ENCODE results near the gene GPD2. TPM values are rescaled to one million over a fixed set of nuclear protein-coding genes. Genes with fewer than 3 reads are reported as not detected.

GPD2 gene
- total RNA-seq, 1 donor from 2014 or later = 25.3 TPM

GRCh38 chr2:156411835-156412234, 24.3 kb upstream of the GPD2 start:
- no peak for TF ChIP-seq CTCF (conservative IDR thresholded peaks at IDR 0.05)
- DNase-seq (ENCODE audit: extremely low spot score, unreplicated experiment) = no peak
- no peak overlapping the region for H3K27ac Mint-ChIP-seq
- H3K9me3 Mint-ChIP-seq = no peaks in the 10 kb centered on the region
- H3K27me3 Mint-ChIP-seq = no peaks in the 10 kb centered on the region
- no peaks in the 10 kb centered on the region for H3K36me3 Mint-ChIP-seq
- H3K4me3 Mint-ChIP-seq = no peak overlapping the region
- no peaks in the 10 kb centered on the region for H3K4me1 Mint-ChIP-seq (ENCODE audit: unreplicated experiment)

- Mint-ChIP-seq H3K36me3 (no peaks in the 10 kb centered on the region), H3K27me3 (no peaks in the 10 kb centered on the region), H3K4me3 (no peak overlapping the region), H3K4me1 (ENCODE audit: unreplicated experiment) (no peaks in the 10 kb centered on the region), H3K9me3 (no peaks in the 10 kb centered on the region), H3K27ac (no peak overlapping the region)
- no peak for TF ChIP-seq CTCF (conservative IDR thresholded peaks at IDR 0.05)
- no peak for DNase-seq (ENCODE audit: extremely low spot score, unreplicated experiment)
These were observed 14.3 kb upstream of the GPD2 start for GRCh38 chr2:156421851-156422250.

- H3K4me1 Mint-ChIP-seq (ENCODE audit: unreplicated experiment) = no peaks in the 10 kb centered on the region
- H3K27ac Mint-ChIP-seq = no peak overlapping the region
- no peaks in the 10 kb centered on the region for H3K27me3 Mint-ChIP-seq
- H3K9me3 Mint-ChIP-seq = no peaks in the 10 kb centered on the region
- no peaks in the 10 kb centered on the region for H3K36me3 Mint-ChIP-seq
- TF ChIP-seq CTCF (conservative IDR thresholded peaks at IDR 0.05) = no peak
- no peak overlapping the region for H3K4me3 Mint-ChIP-seq
- no peak for DNase-seq (ENCODE audit: extremely low spot score, unreplicated experiment)
These were observed 12.4 kb upstream of the GPD2 start for GRCh38 chr2:156423674-156424282.

- H3K27ac Mint-ChIP-seq = no peak overlapping the region
- no peaks in the 10 kb centered on the region for H3K9me3 Mint-ChIP-seq
- no peak for DNase-seq (ENCODE audit: extremely low spot score, unreplicated experiment)
- no peak for TF ChIP-seq CTCF (conservative IDR thresholded peaks at IDR 0.05)
- H3K27me3 Mint-ChIP-seq = no peaks in the 10 kb centered on the region
- no peak overlapping the region for H3K4me3 Mint-ChIP-seq
- no peaks in the 10 kb centered on the region for H3K36me3 Mint-ChIP-seq
- peaks cover 9% of the 10 kb centered on the region for H3K4me1 Mint-ChIP-seq (ENCODE audit: unreplicated experiment)
These were observed 9.1 kb upstream of the GPD2 start for GRCh38 chr2:156427074-156427473.

GRCh38 chr2:156429211-156429610, 7.0 kb upstream of the GPD2 start:
- Mint-ChIP-seq H3K4me3 (no peak overlapping the region), H3K27ac (no peak overlapping the region), H3K9me3 (no peaks in the 10 kb centered on the region), H3K4me1 (ENCODE audit: unreplicated experiment) (peaks cover 9% of the 10 kb centered on the region), H3K36me3 (no peaks in the 10 kb centered on the region), H3K27me3 (no peaks in the 10 kb centered on the region)
- DNase-seq (ENCODE audit: extremely low spot score, unreplicated experiment) = no peak
- TF ChIP-seq CTCF (conservative IDR thresholded peaks at IDR 0.05) = no peak
